Endometrium (tissue), 2 donors: ENCODE results near the gene CLN6.
"Not testable (repeated sequence)": the region's sequence is repeated elsewhere in the genome, so short reads cannot be mapped to it uniquely, and the experiment has no call there.

ENCODE experiments used
- FAIRE-seq: peaks from 2 replicates; lab custom pipeline; 2012; peaks lifted over from hg19 to GRCh38; lab: Jason Lieb, UNC
- donor health status: control.
- donor health status: control.

Gene CLN6

DNA sequence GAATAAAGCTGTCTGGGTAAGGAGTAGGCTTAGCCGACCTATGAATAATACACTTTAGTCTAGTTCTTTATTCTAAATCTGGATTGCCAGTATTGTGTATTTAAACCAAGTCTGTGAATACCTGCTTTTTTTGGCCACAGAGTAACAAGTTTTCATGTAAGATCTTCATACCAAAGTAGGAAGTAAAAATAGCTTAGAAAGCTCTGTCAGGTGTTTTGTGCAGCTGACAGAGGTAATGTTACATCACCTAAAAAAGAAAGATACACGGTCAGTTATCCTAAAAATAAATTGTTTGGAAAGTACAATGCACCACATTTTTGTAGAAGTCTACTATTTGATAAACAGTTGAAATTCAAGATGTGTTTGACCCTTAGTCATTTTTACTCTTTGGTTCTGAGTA is 40.9 kb downstream of the CLN6 start:
- FAIRE-seq = no peak

DNA sequence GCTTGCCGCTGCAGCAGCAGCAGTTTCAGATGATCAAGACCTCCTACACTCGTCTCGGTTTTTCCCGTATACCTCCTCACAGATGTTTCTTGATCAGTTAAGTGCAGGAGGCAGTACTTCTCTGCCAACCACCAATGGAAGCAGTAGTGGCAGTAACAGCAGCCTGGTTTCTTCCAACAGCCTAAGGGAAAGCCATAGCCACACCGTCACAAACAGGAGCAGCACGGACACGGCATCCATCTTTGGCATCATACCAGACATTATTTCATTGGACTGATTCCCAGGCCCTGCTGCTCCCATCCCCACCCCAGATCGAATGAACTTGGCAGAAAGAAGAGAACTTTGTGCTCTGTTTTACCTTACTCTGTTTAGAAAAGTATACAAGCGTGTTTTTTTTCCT is 42.0 kb downstream of the CLN6 start:
- peak; percentile 54 for FAIRE-seq

DNA sequence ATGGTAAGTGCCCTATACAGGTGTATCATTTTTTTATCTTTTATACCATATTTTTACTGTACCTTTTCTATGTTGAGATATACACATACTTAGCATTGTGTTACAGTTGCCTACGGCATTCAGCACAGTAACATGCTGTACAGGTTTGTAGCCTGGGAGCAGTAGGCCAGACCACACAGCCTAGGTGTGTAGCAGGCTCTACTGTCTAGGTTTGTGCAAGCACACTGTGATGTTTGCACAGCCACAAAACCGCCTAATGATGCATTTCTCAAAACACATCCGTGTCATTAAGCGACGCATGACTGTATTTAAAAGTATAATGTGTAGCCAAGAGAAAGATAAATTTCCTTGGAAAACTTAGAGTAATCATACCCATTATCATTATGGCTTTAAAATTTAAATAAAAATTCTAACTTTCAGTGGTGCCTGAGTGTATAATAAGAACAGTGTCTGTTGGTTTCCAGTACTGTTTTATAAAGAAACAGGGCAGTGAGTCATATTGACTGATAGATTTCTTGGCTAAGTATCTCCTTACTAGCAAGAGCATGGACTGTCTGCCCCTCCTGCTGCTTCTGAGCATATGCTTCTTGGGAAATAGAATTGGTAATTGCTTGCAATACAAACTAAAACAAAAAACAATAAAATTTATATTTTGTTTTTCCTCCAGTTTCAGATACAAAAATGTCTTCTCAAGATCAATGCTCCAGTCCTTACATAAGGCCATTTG is 42.7 kb downstream of the CLN6 start:
- peak; percentile 46 for FAIRE-seq

DNA sequence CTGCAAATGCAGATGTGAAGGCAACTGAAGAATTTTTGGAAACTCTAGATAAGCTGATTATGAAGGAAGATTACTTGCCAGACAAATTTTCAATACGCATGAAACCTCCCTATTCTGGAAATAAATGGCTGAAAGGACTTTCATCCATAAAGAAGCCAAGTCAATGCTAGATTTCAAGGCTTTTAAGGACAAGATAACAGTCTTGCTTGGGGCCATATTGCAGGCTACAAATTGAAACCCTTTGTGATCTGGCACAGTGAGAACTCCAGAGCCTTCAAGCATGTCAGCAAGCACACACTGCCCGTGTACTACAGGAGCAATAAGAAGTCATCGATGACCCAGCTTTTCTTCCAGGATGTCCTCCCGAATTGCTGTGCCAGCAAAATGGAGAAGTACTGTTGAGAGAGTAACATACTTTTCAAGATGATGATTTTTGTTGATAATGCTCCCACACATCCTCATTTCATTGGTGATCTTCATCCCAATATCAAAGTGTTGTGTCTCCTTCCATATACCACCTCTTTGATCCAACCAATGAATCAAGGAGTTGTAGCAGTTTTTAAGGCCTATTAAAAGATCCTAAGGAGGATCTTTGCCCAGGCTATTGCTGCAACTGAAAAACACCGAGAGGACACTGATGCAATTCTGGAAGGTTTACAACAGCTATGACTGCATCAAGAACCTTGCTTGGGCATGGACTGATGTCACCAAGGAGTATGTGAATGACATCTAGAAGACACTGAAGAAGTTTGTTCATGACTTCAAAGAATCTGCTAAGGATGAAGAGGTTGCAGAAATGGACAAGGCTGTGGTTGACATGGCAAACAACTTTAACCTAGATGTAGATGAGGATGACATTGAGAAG is 44.7 kb downstream of the CLN6 start:
- FAIRE-seq = no peak

DNA sequence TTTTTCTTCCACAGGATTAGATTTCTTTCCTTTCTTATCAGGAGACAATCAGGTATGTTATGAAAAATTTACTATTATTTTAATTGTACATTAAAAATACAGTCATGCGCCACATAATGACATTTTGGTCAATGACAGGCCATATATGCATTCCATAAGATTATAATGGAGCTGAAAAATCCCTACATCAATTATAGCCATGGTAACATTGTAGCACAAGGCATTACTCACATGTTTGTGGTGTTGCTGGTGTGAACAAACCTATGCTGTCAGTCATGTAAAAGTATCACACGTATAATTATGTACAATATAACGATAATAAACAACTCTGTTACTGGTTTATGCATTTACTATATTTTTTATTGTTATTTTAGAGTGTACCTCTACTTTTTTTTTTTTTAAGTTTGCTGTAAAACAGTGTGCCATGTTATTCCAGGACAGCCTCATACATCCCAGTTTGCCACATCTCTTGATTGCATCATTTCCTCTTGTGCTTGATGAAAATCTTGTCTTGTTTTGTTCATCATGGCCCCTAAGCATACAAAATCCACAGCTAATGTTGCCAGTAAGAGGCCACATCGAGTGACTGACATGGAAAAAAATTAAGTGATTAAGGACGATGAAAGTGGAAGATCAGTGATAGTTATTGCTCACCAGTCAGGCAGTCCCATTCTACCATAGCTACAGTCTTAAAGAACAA is 45.8 kb downstream of the CLN6 start:
- FAIRE-seq = no peak

DNA sequence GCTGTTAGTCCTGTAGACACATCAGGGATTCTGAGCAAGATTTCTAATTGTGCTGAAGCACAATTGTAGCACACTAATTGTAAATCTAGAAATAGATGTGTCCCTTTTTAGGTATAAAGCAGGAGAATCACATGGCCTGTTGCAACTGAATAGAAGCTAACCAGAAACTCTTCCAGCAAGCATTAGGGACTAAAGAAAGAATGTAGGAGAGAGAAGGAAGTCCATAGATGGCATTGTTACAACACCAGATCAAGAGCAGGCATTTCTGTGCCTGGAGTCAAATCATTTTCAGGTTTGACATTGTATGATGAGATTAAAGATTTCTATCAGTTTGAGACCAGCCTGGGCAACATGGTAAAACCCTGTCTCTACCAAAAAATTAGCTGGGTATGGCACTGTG is 51.8 kb downstream of the CLN6 start:
- FAIRE-seq = no peak

DNA sequence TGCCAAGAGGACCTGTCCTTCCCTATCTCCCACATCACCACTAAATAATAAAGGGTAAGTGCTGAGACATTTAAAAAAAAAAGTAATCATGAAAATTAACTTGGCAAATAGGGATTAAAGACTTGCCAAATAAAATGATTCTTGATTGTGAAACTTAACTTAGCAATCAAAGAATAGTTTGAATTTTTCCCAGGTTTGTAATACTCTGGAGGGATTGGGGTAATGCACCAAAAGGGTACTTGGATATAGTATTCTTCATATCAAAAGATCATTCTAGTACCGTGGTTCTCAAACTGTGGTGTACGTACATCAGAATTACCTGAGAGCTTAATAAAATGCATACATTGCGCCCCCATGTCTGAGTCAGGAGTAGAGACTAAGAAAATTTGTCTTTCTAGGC is 52.9 kb downstream of the CLN6 start:
- FAIRE-seq = no peak

DNA sequence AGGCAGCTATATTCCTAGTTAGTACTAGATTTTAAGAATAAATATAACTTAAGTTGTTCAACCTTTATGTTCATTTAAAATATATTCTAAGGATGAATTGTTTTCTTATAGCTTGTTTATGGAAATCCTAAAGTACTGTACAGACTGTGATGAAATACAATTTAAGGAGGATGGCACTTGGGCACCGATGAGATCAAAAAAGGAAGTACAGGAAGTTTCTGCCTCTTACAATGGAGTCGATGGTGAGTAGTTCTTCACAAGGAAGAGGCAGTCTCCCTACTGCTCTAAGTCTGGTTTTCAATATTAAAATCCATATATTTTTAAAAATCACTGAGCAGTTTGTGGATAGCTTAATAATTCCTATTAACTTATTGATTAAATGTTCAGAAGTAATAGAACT is 54.0 kb downstream of the CLN6 start:
- no peak for FAIRE-seq

DNA sequence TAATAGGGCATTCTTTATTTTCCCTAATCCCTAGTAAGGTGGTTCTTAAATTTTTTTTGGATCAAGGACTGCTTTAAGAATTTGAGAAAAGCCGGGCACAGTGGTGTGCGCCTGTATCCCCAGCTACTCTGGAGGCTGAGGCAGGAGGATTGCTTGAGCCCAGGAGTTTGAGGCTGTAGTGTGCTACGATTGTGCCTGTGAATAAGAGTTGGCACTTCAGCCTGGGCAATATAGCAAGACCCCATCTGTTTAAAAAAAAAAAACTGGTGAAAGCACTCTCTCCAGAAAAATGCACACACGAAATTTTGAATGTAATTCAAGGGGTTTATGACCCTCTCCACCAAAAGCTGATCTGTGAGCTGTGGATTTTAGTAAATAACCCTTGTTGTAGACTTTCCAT is 56.4 kb downstream of the CLN6 start:
- no peak for FAIRE-seq

DNA sequence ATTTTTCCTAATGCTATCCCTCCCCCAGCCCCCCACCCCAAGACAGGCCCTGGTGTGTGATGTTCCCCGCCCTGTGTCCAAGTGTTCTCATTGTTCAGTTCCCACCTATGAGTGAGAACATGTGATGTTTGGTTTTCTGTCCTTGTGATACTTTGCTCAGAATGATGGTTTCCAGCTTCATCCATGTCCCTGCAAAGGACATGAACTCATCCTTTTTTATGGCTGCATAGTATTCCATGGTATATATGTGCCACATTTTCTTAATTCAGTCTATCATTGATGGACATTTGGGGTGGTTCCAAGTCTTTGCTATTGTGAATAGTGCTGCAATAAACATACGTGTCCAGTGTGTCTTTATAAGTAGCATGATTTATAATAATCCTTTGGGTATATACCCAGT is 57.5 kb downstream of the CLN6 start:
- FAIRE-seq = not testable (repeated sequence)

DNA sequence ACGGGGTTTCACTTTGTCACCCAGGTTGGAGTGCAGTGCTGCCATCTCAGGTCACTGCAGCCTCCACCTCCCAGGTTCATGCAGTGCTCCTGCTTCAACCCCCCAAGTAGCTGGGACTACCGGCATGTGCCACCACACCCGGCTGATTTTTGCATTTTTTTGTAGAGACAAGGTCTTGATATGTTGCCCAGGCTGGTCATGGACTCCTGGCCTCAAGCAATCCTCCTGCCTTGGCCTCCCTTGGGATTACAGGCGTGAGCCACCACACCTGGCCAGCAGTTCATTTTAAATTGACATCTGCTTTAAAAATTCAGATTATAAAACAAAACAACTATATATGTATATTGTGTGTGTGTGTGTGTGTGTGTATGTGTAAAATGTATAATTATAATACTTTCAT is 62.7 kb downstream of the CLN6 start:
- no peak for FAIRE-seq

DNA sequence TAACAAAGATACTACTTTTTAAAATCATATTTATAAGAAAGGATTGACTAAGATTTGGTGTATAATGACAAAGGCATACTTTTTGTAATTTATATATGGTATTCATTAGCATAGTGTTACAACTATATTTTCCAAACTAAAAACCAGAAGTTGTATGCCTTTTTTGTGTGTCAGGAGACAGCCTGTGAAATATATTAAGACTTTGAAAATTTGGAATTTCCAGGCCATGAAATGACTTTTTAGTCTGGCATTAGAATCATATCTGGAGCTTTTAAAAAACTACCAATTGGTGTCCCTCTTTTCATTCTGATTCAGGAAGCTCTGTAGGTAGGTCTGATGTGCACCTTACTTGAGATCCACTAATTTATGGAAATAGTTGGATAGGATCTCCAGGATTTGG is 66.3 kb downstream of the CLN6 start:
- FAIRE-seq = no peak

DNA sequence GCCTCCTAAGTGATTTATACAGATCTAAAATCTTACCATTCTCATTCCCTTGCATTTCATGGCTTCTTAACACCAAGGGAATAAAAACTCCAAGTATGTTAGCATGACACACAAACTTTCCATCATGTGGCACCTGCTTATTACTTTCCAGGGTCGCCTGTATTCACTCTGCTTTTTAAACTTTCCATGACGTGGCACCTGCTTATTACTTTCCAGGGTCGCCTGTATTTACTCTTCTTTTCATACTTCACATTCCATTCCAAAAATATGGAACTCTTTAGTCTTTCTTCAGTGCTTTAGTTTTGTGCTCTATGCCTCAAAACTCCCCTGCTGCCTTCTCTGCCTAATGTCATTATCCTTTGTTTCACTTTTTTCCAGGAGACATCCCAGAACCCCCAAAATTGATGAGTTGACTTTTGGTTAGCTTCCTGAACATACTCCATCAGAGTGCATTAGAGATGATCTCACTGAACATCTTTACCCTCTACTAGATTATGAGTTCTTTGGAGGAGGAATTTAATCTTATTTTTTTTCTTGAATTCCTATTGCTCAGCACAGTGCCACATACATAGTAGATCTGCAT is 71.4 kb downstream of the CLN6 start:
- FAIRE-seq = no peak

DNA sequence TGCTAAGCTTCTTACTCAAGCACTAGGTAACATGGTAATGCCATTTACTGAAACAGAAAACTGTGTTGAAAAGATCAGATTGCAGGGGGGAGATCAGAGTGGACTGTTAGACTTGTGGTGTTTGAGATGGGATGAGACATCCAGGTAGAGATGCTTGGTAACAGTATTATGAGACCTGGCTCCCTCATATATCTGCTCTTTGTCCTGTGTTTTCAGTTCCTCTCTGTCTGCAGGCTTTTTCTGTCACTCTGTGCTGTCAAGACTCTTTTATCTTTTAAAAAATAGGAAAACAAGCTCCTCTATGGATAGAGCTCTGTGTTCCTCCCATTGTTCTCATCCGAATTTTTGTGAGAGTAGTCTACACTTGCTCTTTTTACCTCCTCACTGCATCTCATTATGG is 72.5 kb downstream of the CLN6 start:
- FAIRE-seq = no peak
